ENCODE data around the gene ASIC2.

The ASIC2 gene

DNA sequence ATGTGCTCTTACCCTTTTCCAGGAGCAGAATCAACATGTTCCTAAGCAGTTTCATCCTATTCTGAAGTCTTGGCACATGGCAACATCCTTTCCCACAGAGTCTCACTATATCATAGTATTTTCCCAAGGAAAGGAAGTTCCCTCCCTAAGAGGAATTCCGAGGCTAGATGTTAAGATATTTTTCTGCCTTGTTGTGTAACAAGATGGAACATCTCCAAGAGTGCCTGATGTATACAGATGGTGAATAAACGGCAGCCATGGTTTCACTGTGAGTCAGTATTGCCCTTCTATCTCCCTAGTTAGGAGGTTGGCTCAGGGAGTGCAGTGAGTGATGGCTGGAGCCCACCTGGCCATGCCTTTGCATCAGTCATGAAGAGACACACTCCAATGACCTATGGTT is 253.2 kb downstream of the ASIC2 start:
- in situ Hi-C loops (cut with HindIII; ENCODE audit: low sequenced_read_pairs) = no loop called here

- in situ Hi-C loops (cut with HindIII; ENCODE audit: low sequenced_read_pairs) = no loop called here
Measured at GRCh38 chr17:33038740-33039139, 254.4 kb downstream of the ASIC2 start.

- in situ Hi-C loops (cut with HindIII; ENCODE audit: low sequenced_read_pairs) = no loop called here
Measured at GRCh38 chr17:33033176-33033575, 259.9 kb downstream of the ASIC2 start.

- in situ Hi-C loops (cut with HindIII; ENCODE audit: low sequenced_read_pairs) = no loop called here
Measured at GRCh38 chr17:33028778-33029177, 264.3 kb downstream of the ASIC2 start.

- in situ Hi-C loops (cut with HindIII; ENCODE audit: low sequenced_read_pairs) = no loop called here
Measured at GRCh38 chr17:33028061-33028460, 265.0 kb downstream of the ASIC2 start.

DNA sequence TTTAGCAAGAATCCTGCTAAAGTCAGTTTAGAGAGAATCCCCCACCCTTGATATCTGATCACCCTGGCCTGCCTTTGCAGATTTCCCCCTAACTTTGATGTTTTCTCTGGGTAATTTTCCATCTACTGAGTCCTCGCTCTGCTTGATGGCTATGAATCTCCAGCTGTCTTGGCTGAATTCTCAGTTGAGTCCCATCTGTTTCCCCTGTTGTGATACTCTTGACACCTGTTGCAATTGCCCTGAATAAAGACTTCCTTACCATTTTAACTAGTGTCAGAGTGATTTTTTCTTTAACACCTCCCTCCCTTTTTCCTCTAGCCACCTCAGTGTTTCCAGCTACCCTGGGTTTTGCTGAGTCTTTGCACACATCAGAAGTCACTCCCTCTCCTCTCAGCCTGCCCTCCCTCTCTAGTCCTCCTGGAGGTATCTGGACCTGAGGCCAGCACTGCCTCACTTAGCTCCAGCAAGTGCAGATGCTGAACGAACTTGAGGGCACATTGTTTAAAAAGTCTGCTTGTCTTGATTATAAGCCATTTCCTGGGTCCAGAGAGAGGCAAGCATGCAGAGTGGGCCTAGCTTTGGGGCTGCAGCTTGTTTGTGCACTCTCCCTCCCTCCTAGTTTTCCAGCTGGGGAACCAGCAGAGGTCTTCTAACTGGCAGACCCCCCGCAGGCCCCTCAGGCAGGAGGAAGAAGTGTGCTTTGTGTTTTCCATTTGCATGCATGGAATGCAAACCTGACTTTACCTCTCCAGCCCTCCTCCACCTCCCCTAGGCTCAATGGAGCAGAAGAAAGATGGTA is 268.2 kb downstream of the ASIC2 start:
- in situ Hi-C loops (cut with HindIII; ENCODE audit: low sequenced_read_pairs) = no loop called here

GRCh38 chr17:33023790-33024189 is 269.3 kb downstream of the ASIC2 start:
- in situ Hi-C loops (cut with HindIII; ENCODE audit: low sequenced_read_pairs) = no loop called here

- in situ Hi-C loops (cut with HindIII; ENCODE audit: low sequenced_read_pairs) = no loop called here
Measured at GRCh38 chr17:33021731-33022408, 271.2 kb downstream of the ASIC2 start.

DNA sequence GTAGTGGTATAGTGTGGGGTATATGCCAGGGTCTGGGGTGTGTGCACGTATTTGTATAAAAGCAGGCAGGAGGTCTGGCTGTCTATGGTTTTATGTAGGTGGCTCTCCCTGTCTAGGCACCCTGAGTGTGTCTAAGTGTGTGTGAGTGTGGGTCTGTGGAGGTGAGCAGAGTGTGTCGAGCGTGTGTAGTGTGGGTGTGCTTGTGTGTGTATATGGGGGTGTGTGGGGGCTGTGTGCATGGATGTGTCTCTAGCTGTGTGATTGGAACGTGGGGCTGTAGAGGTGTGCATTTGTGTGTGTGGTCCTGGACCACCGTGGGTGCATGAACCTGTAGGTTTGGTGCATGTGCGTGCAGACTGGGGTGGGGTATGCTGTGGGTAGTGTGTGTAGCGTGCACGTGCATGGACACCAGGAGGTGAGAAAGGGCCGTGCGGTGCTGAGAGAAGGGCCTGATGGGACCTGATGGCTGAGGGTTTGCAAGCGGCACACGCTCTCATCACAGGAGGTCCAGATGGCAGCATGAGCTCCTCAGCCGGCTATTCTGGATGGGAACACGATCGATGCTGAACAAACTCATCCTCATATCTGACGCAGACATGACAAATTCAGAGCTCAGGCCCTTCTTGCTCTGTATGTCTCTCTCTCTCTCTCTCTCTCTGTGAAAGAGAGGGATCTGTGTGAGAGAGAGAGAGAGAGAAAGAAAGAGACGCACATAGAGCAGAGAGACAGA is 273.8 kb downstream of the ASIC2 start:
- in situ Hi-C loops (cut with HindIII; ENCODE audit: low sequenced_read_pairs) = no loop called here

DNA sequence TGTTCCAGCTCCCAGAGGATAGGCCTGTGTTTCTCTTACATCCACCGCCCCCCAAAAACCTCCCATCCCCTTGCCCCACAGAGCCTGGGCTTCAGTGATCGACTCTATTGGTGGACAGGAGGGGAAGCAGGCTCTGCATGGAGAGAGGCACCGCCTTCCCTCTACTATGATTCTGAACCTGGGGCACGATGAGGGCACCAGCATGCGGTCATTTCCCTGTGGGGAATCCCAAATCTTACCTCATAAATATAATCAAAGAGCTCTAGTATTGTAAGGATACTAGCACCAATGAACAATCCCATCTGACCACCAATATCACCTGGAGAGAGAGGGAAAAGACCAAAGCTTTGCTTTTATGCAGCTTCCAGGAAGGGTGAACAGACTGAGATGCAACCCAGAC is 275.7 kb downstream of the ASIC2 start:
- in situ Hi-C loops (cut with HindIII; ENCODE audit: low sequenced_read_pairs) = no loop called here

- in situ Hi-C loops (cut with HindIII; ENCODE audit: low sequenced_read_pairs) = no loop called here
Measured at GRCh38 chr17:33016920-33017319, 276.2 kb downstream of the ASIC2 start.

DNA sequence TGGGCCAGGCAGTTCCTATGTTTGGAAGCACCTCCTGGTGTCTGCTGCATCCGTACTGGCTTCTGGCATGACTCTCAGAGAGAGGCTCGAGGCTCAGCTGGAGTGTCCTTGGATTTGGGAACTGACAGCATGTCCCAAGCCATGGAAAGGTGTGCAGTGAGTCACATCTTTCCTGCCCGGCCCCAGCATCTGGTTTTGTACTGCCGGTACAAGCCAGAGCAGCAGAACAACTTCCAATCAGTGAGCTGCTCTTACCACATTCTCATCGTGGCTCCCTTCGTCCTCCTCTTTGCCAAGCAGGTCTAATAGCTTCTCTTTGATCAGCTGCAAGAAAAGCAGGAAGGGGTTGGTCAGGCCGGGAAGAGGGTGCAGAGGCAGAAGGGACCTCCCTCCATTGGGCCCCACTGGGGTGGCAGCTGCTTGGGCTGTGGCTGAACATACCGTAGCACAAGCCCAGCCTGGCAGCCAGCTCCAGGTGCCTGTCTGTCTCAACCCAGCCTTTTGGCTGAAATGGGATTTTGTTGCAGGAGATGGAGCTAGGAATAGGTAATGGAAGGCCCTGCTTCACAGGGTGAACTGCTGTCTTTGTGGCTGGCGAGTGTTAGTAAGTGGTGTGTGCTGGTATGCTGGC is 277.3 kb downstream of the ASIC2 start:
- in situ Hi-C loops (cut with HindIII; ENCODE audit: low sequenced_read_pairs) = no loop called here

DNA sequence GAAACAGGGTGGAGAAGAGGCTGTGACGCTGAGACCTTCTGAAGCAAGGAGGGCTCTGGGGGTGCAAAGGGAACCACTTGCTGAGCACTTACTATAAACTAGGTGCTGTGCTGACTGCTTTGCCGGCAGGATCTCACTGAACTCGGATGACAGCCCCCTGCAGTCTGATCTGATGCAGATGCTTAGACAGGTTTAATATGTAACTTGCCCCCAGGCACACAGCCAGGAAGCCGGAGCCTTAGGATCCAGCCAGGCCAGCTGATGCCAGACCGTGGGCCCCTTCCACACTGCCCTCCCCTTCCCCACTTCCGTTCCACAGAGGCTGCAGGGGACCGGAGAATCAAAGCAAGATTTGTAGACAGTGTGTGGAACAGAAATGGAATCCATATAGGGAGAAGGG is 278.3 kb downstream of the ASIC2 start:
- in situ Hi-C loops (cut with HindIII; ENCODE audit: low sequenced_read_pairs) = no loop called here

- in situ Hi-C loops (cut with HindIII; ENCODE audit: low sequenced_read_pairs) = no loop called here
Measured at GRCh38 chr17:33013596-33014375, 279.3 kb downstream of the ASIC2 start.

GRCh38 chr17:33012522-33013033 is 280.5 kb downstream of the ASIC2 start:
- in situ Hi-C loops (cut with HindIII; ENCODE audit: low sequenced_read_pairs) = no loop called here

GRCh38 chr17:33009636-33010035 is 283.5 kb downstream of the ASIC2 start:
- in situ Hi-C loops (cut with HindIII; ENCODE audit: low sequenced_read_pairs) = no loop called here

- in situ Hi-C loops (cut with HindIII; ENCODE audit: low sequenced_read_pairs) = no loop called here
Measured at GRCh38 chr17:33007186-33007585, 285.9 kb downstream of the ASIC2 start.

DNA sequence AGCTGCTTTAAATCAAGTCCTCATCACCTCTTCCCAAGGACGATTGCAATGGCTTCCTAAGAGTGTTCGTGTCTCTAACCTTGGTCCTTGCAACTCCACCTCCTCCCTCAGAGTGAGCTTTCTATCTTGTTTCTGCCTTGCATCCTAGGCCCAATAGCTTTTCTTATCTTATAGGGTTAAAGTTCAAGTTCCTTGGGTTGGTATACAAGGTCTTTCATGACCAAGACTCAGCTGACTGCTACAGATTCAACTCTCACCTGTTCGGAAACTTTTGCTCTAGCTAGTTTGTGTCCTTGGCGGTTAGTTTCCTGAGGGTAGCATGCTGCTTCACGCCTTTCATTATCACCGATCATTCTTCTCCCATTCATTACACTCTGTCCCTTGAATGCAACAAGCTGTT is 290.8 kb downstream of the ASIC2 start:
- in situ Hi-C loops (cut with HindIII; ENCODE audit: low sequenced_read_pairs) = no loop called here

GRCh38 chr17:32998887-32999228 is 294.2 kb downstream of the ASIC2 start:
- in situ Hi-C loops (cut with HindIII; ENCODE audit: low sequenced_read_pairs) = no loop called here

DNA sequence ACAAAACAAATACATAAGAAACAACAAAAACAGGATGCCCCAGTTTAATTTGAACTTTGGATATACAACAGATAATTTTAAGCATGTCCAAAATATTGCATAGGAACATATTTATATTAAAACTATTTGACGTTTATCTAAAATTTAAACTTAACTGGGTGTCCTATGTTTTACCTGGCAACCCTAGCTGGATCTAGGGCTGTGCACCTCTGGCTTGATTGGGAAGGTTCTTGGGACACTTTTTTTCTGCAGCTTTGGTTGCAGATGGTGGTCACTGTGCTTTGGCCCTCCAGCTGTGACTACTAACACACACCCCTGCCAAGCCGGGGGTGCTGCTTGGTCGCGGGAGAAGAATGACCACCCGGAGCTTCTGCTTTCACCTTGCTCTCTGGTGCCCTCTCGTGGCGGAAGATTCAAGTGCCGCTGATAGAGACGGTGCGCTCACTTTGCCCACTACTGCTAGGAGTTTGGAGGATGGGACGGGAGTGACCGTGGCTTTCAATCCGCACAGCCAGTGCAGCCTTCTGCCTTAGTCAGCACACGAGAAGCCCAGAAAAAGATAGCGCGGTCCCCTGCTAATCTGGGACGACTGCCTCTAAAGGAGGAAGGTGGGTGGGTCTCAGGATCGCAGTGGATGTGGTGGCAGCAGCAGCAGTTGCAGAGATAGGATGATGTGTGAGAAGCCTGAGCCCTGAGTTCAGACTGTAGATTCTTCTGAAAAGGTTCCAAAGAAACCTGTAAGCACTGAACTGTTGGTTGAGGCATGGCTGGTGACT is 294.8 kb downstream of the ASIC2 start:
- in situ Hi-C loops (cut with HindIII; ENCODE audit: low sequenced_read_pairs) = no loop called here

All from DLD1 (cell line).